8988T (cell line): ENCODE results near the gene LRCH4.
"Not testable (repeated sequence)": the region's sequence is repeated elsewhere in the genome, so short reads cannot be mapped to it uniquely, and the experiment has no call there.

ENCODE experiments used
- DNase-seq: peaks from one replicate; pipeline ENCODE4 v3.0.0; 2011

The LRCH4 gene

GRCh38 chr7:100543586-100543985 is 42.3 kb downstream of the LRCH4 start:
- DNase-seq = no peak

DNA sequence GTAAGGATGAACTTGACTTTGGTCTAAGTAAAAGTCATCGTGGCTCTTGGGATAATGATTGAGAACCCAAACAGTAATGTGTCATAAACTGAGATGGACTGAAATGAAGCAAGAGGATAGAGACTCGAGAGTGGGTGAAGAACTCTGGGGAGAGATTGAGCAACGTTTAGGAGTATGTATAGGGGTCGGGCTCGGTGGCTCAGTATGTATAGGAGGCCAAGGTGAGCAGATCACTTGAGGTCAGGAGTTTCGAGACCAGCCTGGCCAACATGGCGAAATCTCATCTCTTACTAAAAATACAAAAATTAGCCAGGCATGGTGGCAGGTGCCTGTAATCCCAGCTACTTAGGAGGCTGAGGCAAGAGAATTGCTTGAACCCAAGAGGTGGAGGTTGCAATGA is 44.6 kb downstream of the LRCH4 start:
- DNase-seq = not testable (repeated sequence)

DNA sequence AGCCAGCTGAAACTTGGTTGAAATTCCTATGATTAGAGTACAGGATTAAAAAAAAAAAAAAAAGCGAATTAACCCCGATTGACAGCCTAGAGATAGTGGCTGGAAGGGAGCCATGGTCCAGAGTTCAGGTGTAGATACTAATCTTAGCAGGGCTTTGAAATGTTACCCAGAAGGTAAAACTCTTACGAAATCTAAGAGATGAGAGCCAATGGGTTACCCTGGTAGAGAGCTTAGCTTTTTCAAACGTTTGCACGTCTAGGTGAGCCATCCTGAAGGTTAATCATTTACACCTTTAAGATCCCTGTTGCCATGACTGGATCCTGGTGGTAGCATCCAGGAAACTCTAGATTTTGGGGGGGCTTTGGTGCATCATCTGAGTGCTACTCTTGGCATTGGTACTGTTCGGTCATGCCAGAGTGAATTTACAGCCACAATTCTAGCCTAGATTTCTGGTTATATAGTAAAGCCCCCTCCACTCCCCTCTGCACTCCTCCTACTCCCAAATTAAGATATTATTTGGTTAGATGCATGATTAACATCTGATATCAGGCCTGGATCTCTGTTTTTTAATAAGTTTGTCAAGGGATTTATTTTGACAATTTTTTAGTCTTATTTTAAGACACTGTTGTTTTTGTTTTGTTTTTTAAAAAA is 45.7 kb downstream of the LRCH4 start:
- DNase-seq = no peak

- no peak for DNase-seq
These were observed 46.4 kb downstream of the LRCH4 start for GRCh38 chr7:100539436-100540006.

- peak; percentile 86 for DNase-seq
These were observed 47.1 kb downstream of the LRCH4 start, which contains the start of gene AGFG2 for GRCh38 chr7:100538654-100539435. AGFG2 (plus strand) TSS chr7:100539203; CDS start chr7:100539347, 144 bp downstream.

GRCh38 chr7:100538348-100538653 is 47.6 kb downstream of the LRCH4 start:
- DNase-seq = no peak

GRCh38 chr7:100536695-100537094 is 49.2 kb downstream of the LRCH4 start:
- not testable (repeated sequence) for DNase-seq

GRCh38 chr7:100535982-100536381 is 49.9 kb downstream of the LRCH4 start:
- not testable (repeated sequence) for DNase-seq

DNA sequence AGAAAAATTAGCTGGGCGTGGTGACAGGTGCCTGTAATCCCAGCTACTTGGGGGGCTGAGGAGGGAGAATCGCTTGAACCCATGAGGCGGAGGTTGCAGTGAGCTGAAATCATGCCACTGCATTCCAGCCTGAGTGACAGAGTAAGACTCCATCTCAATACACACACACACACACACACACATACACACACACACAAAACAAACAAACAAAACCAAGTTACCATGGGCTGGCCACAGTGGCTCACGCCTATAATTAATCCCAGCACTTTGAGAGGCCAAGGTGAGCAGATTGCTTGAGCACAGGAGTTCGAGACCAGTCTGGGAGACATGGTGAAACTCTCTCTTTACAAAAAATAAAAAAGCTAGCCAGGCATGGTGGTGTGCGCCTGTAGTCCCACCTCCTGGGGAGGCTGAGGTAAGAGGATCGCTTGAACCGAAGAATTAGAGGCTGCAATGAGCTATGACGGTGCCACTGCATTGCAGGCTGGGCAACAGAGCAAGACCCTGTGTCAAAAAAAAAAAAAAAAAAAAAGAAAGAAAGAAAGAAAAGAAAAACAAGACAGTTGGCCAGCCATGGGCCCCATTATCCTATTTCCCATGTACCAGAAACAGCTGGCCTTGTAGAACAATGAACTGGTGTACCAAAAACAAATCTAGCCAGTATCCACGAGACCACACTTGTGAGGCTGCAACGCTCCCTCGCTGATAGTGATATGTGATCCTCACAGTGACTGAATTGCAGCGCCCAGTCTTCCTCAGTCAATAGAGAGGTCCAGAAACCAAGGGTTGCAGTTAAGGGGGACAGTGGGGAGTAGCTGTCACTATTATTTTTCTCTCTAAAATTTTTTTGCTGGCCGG is 53.5 kb downstream of the LRCH4 start:
- no peak for DNase-seq

- DNase-seq = not testable (repeated sequence)
These were observed 57.6 kb downstream of the LRCH4 start for GRCh38 chr7:100528108-100528866.
